Cardiac muscle cell (in vitro differentiated cells and primary cell): ENCODE measurements around the gene COPS7A. TPM values are rescaled to one million over a fixed set of nuclear protein-coding genes. Genes with fewer than 3 reads are reported as not detected.
A peak's percentile ranks its signal among the peaks of the same experiment; 100 is the strongest.
"Not testable (repeated sequence)": the region's sequence is repeated elsewhere in the genome, so short reads cannot be mapped to it uniquely, and the experiment has no call there.

Source experiments
- DNase-seq, 2 donors: peaks; one replicate each; pipeline versions ENCODE4 v3.0.0 to v3.0.0-alpha.2; 2010 to 2017; ENCODE audit warnings: low read depth in 1 of 2, low spot score in 1 of 2
- H3K27ac ChIP-seq: fragments of 200-600 bp; sonication (generic); 2 replicates; pipeline ENCODE4 v1.5.1; 2016
- H3K27me3 ChIP-seq: fragments of 200-600 bp; sonication (generic); 2 replicates; pipeline ENCODE4 v1.6.0; 2016; ENCODE audit warnings: control low read depth
- H3K36me3 ChIP-seq: fragments of 200-600 bp; sonication (generic); 2 replicates; pipeline ENCODE4 v1.5.1; 2016; ENCODE audit warnings: control low read depth
- H3K4me1 ChIP-seq: fragments of 200-600 bp; sonication (generic); 2 replicates; pipeline ENCODE4 v1.8.1; 2017; ENCODE audit warnings: low read depth, mild to moderate bottlenecking, mixed run types
- H3K4me3 ChIP-seq: fragments of 200-600 bp; sonication (generic); 2 replicates; pipeline ENCODE4 v1.5.1; 2016; ENCODE audit warnings: mild to moderate bottlenecking
- H3K9me3 ChIP-seq: fragments of 200-600 bp; sonication (generic); 2 replicates; pipeline ENCODE4 v1.5.1; 2017; ENCODE audit warnings: low read depth, mild to moderate bottlenecking, control low read depth
- CTCF ChIP-seq: IDR thresholded peaks from 2 replicates; pipeline ENCODE4 v1.5.1; 2012; ENCODE audit warnings: low read depth, mild to moderate bottlenecking, low read length
- polyA plus RNA-seq: library from polyadenylated mRNA; unstranded; fragments of >200 nt; fragmentation: Nextera tagmentation; extraction: Ambion mirVana; gene quantifications from 2 replicates; pipeline ENCODE4 v1.2.1, GENCODE V29; 2016
- total RNA-seq: library from RNA; depleted of rRNA; stranded (reverse); fragments of >200 nt; gene quantifications from 2 replicates; pipeline ENCODE4 v1.2.3, GENCODE V29; 2016

COPS7A gene
- total and polyA plus RNA-seq, 2 experiments from 2014 or later = 71.0 to 108 TPM

- no peak for TF ChIP-seq CTCF
- no peak overlapping the region for H3K27ac ChIP-seq
- DNase-seq = no peak
- H3K9me3 ChIP-seq = no peaks in the 10 kb centered on the region
- H3K36me3 ChIP-seq = peaks cover 13% of the 10 kb centered on the region
- H3K4me3 ChIP-seq = no peak overlapping the region
- no peaks in the 10 kb centered on the region for H3K4me1 ChIP-seq
- no peaks in the 10 kb centered on the region for H3K27me3 ChIP-seq
Observed at GRCh38 chr12:6742834-6743233, 19.0 kb downstream of the COPS7A start.

GRCh38 chr12:6743300-6743699 lies 19.5 kb downstream of the COPS7A start:
- not testable (repeated sequence) for H3K4me1 ChIP-seq, DNase-seq

GRCh38 chr12:6745741-6746525 lies 22.1 kb downstream of the COPS7A start:
- Histone ChIP-seq H3K27me3 (no peaks in the 10 kb centered on the region), H3K36me3 (peaks cover 42% of the 10 kb centered on the region), H3K4me1 (no peaks in the 10 kb centered on the region), H3K9me3 (no peaks in the 10 kb centered on the region), H3K4me3 (no peak overlapping the region), H3K27ac (no peak overlapping the region)
- DNase-seq = no peak
- TF ChIP-seq CTCF = no peak

More at GRCh38 chr12:6743300-6743699, 19.5 kb downstream of the COPS7A start:
- H3K36me3 ChIP-seq = peaks cover 18% of the 10 kb centered on the region
- H3K9me3 ChIP-seq, H3K27ac ChIP-seq, H3K27me3 ChIP-seq, H3K4me3 ChIP-seq: not testable (repeated sequence)

GRCh38 chr12:6747216-6747615 lies 23.4 kb downstream of the COPS7A start:
- Histone ChIP-seq H3K9me3 (no peaks in the 10 kb centered on the region), H3K36me3 (peaks cover 52% of the 10 kb centered on the region), H3K4me1 (no peaks in the 10 kb centered on the region), H3K27me3 (no peaks in the 10 kb centered on the region), H3K27ac (peak overlapping the region; percentile 4), H3K4me3 (no peak overlapping the region)
- no peak for DNase-seq
- TF ChIP-seq CTCF = no peak

- Histone ChIP-seq H3K9me3 (no peaks in the 10 kb centered on the region), H3K36me3 (peaks cover 52% of the 10 kb centered on the region), H3K4me1 (peaks cover under 1% of the 10 kb centered on the region), H3K27ac (no peak overlapping the region), H3K27me3 (no peaks in the 10 kb centered on the region), H3K4me3 (no peak overlapping the region)
- no peak for DNase-seq
- TF ChIP-seq CTCF = no peak
Observed at GRCh38 chr12:6748761-6749160, 24.9 kb downstream of the COPS7A start.

GRCh38 chr12:6750506-6750905 lies 26.7 kb downstream of the COPS7A start:
- H3K36me3 ChIP-seq = peaks cover 52% of the 10 kb centered on the region
- H3K9me3 ChIP-seq = no peaks in the 10 kb centered on the region
- H3K27me3 ChIP-seq = no peaks in the 10 kb centered on the region
- H3K4me1 ChIP-seq = peaks cover 9% of the 10 kb centered on the region
- no peak overlapping the region for H3K4me3 ChIP-seq
- H3K27ac ChIP-seq = no peak overlapping the region
- no peak for TF ChIP-seq CTCF
- DNase-seq = no peak
